BLaER1 treated with 17β-estradiol and CSF1 and Interleukin-3, amounts not matched to agents 10 nM and 100 nM (cell line): Measurements from ENCODE around the gene PPP1CA.

Source experiments
- H3K27ac ChIP-seq, 11 experiments: shearing (Covaris generic); formaldehyde crosslinking; 2 replicates each; pipeline ENCODE4 v1.8.1; 2022
- H3K27me3 ChIP-seq, 11 experiments: shearing (Covaris generic); formaldehyde crosslinking; 2 replicates each; pipeline ENCODE4 v1.8.1; 2022
- H3K36me3 ChIP-seq, 11 experiments: shearing (Covaris generic); formaldehyde crosslinking; 2 replicates each; pipeline ENCODE4 v1.8.1; 2022
- H3K4me1 ChIP-seq, 10 experiments: shearing (Covaris generic); formaldehyde crosslinking; 2 replicates each; pipeline ENCODE4 v1.8.1; 2022
- H3K4me2 ChIP-seq, 11 experiments: shearing (Covaris generic); formaldehyde crosslinking; 2 replicates each; pipeline ENCODE4 v1.8.1; 2022
- H3K4me3 ChIP-seq, 10 experiments: shearing (Covaris generic); formaldehyde crosslinking; 2 replicates each; pipeline ENCODE4 v1.8.1; 2022
- H3K9ac ChIP-seq, 11 experiments: shearing (Covaris generic); formaldehyde crosslinking; 2 replicates each; pipeline ENCODE4 v1.8.1; 2022
- H3K9me3 ChIP-seq, 11 experiments: shearing (Covaris generic); formaldehyde crosslinking; replicated peaks in 1 of 11; 2 replicates each; pipeline ENCODE4 v1.8.1; 2022
- H4K20me1 ChIP-seq, 11 experiments: shearing (Covaris generic); formaldehyde crosslinking; 2 replicates each; pipeline ENCODE4 v1.8.1; 2022
- Cebpa-rat ChIP-seq, 11 experiments: shearing (Covaris generic); IDR thresholded peaks; 2 replicates each; pipeline ENCODE4 v1.8.1; 2022

PPP1CA gene

DNA sequence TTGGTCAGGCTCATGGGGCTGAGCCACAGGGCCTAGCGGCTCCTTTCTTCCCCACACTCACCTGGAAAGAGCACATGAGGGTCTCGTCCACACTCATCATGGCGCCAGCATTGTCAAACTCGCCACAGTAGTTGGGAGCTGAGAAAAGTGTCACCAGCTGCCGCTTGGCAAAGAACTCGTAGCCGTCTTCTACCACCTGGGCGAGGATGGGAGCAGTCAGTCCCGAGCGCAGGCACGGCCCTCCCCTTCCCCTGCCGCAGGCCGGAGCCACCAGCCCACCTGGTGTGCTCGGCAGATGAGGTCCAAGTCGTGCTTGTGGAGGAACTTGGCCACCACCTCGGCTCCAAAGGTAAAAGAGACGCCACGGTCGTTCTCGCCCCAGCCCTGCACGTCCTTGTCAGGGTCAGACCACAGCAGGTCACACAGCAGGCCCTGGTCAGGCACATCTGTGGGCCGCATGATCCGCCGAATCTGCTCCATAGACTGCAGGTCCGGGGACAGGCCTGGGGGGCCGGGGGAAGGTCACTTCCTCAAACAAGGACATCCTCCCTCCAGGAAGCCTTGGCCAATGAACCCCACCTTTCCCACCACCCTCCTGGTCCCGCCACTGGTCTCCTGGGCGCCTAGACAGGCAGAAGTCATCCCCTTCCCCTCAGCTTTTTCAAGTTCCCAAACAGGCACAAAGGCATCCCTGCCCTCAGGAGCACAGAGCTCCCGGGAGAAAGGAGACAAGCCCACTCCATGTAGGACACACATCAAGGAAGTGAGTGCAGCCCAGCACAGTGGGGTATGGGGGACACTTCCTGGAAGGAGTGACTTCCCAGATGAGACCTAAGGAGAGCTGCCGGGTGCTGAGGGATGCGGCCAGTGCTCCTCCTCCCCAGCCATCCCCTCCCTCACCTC is 2.7 kb downstream of the PPP1CA start:
- Histone ChIP-seq H3K27ac (peak overlapping the region in 3 of 11 experiments; percentile 13 to 22 (median 13); a peak in 2 of 22 replicates), H3K4me2 (peak overlapping the region; percentile 93 to 99 (median 97)), H4K20me1 (peaks cover 42 to 74% (median 68%) of the 10 kb centered on the region in 11 experiments; a peak in 21 of 22 replicates), H3K9ac (peak overlapping the region; percentile 94 to 99 (median 97); a peak in 21 of 22 replicates), H3K36me3 (peaks cover 53 to 68% (median 62%) of the 10 kb centered on the region in 11 experiments), H3K4me1 (peaks cover 68 to 80% (median 74%) of the 10 kb centered on the region in 10 experiments), H3K27me3 (no peaks in the 10 kb centered on the region), H3K9me3 (no peaks in the 10 kb centered on the region), H3K4me3 (peak overlapping the region in 8 of 10 experiments; percentile 90 to 99 (median 96); a peak in 12 of 20 replicates)
- TF ChIP-seq Cebpa-rat (IDR thresholded peaks at IDR 0.05) = no peak

DNA sequence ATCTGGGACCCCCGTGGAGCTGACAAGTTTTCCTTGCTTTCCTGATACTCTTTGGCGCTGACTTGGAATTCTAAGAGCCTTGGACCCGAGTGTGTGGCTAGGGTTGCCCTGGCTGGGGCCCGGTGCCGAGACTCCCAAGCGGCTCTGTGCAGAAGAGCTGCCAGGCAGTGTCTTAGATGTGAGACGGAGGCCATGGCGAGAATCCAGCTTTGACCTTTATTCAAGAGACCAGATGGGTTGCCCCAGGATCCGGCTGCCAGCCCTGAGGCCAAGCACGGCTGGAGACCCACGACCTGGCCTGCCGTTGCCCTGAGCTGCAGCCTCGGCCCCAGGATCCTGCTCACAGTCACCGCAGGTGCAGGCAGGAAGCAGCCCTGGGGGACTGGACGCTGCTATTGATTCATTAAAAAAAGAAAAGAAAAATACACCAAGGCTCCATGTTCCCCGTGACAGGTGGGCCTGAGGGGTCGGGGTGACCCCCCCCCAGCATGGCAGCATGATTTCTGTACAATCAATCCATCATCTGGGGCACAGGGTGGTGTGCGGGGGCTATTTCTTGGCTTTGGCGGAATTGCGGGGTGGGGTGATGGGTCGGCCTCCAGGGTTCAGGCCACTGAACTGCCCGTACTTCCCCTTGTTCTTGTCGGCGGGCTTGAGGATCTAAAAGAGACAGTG is 3.5 kb downstream of the PPP1CA start:
- Histone ChIP-seq H3K36me3 (peaks cover 57 to 76% (median 69%) of the 10 kb centered on the region in 11 experiments), H3K4me3 (peak overlapping the region in 1 of 10 experiments; percentile 15; a peak in 2 of 20 replicates), H3K4me2 (peak overlapping the region; percentile 82 to 99 (median 94); a peak in 21 of 22 replicates), H3K9me3 (no peaks in the 10 kb centered on the region), H4K20me1 (peaks cover 42 to 82% (median 70%) of the 10 kb centered on the region in 11 experiments; a peak in 21 of 22 replicates), H3K27ac (0 out of 22 replicates have a peak overlapping the region, but pooled peaks of 1 of the 11 experiments have one; percentile 13), H3K27me3 (no peaks in the 10 kb centered on the region), H3K4me1 (peaks cover 63 to 79% (median 71%) of the 10 kb centered on the region in 10 experiments), H3K9ac (peak overlapping the region in 10 of 11 experiments; percentile 31 to 98 (median 58); a peak in 17 of 22 replicates)
- no peak for TF ChIP-seq Cebpa-rat (IDR thresholded peaks at IDR 0.05)

GRCh38 chr11:67397536-67397935 is 4.1 kb downstream of the PPP1CA start:
- H3K27ac ChIP-seq = peak overlapping the region in 6 of 11 experiments; percentile 20 to 47 (median 33); a peak in 4 of 22 replicates
- peak overlapping the region; percentile 82 to 99 (median 93) for H3K4me2 ChIP-seq
- H4K20me1 ChIP-seq = peaks cover 42 to 88% (median 73%) of the 10 kb centered on the region in 11 experiments; a peak in 21 of 22 replicates
- peak overlapping the region in 4 of 10 experiments; percentile 9 to 50 (median 17); a peak in 4 of 20 replicates for H3K4me3 ChIP-seq
- no peaks in the 10 kb centered on the region for H3K9me3 ChIP-seq
- H3K4me1 ChIP-seq = peaks cover 61 to 79% (median 71%) of the 10 kb centered on the region in 10 experiments
- TF ChIP-seq Cebpa-rat (IDR thresholded peaks at IDR 0.05) = no peak
- H3K36me3 ChIP-seq = peaks cover 57 to 77% (median 69%) of the 10 kb centered on the region in 11 experiments
- H3K27me3 ChIP-seq = no peaks in the 10 kb centered on the region
- H3K9ac ChIP-seq = peak overlapping the region; percentile 25 to 98 (median 56); a peak in 18 of 22 replicates

GRCh38 chr11:67396587-67397389 is 4.9 kb downstream of the PPP1CA start:
- Histone ChIP-seq H3K4me3 (peak overlapping the region in 3 of 10 experiments; percentile 25 to 50 (median 26); a peak in 5 of 20 replicates), H3K27me3 (no peaks in the 10 kb centered on the region), H3K27ac (peak overlapping the region in 10 of 11 experiments; percentile 11 to 59 (median 39); a peak in 14 of 22 replicates), H3K9ac (peak overlapping the region; percentile 31 to 98 (median 57); a peak in 20 of 22 replicates), H4K20me1 (peaks cover 42 to 92% (median 77%) of the 10 kb centered on the region in 11 experiments; a peak in 21 of 22 replicates), H3K4me1 (peaks cover 58 to 76% (median 68%) of the 10 kb centered on the region in 10 experiments), H3K9me3 (no peaks in the 10 kb centered on the region), H3K4me2 (peak overlapping the region; percentile 53 to 99 (median 93)), H3K36me3 (peaks cover 57 to 77% (median 69%) of the 10 kb centered on the region in 11 experiments)
- no peak for TF ChIP-seq Cebpa-rat (IDR thresholded peaks at IDR 0.05)

GRCh38 chr11:67396259-67396581 is 5.4 kb downstream of the PPP1CA start:
- peaks cover 57 to 77% (median 69%) of the 10 kb centered on the region in 11 experiments for H3K36me3 ChIP-seq
- peaks cover 42 to 89% (median 74%) of the 10 kb centered on the region in 11 experiments; a peak in 21 of 22 replicates for H4K20me1 ChIP-seq
- H3K4me2 ChIP-seq = peak overlapping the region in 10 of 11 experiments; percentile 82 to 99 (median 93); a peak in 18 of 22 replicates

DNA sequence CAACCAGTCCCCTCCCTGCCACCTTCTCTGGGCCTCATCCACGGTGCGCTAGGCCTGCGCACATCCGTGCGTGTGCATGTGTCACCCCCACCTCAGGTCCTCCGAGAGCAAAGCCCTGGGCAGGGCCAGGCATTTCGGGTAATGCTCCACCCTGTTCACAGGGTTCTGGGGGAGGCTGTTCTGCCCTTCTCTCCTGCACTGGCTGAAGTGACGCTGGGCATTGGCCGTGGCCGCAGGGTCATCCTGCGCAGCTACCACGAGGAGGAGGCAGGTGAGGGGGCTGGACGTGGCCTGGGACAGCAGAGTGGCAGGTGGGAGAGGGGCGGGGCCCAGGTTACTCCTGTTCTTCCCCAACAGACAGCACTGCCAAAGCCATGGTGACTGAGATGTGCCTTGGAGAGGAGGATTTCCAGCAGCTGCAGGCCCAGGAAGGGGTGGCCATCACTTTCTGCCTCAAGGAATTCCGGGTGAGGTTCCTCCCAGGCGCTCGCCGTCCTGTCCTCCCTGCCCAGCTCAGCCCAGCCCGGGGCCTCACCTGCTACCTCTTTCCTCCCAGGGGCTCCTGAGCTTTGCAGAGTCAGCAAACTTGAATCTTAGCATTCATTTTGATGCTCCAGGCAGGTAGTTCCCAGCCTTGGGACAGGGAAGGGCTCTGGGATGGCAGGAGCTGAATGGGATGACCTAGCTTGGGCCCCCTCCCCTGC is 6.0 kb downstream of the PPP1CA start:
- TF ChIP-seq Cebpa-rat (IDR thresholded peaks at IDR 0.05) = no peak
- peak overlapping the region in 1 of 11 experiments; percentile 31; a peak in 1 of 22 replicates for H3K27ac ChIP-seq
- H3K36me3 ChIP-seq = peaks cover 57 to 77% (median 69%) of the 10 kb centered on the region in 11 experiments
- H3K4me3 ChIP-seq = no peak overlapping the region
- H4K20me1 ChIP-seq = peaks cover 42 to 84% (median 69%) of the 10 kb centered on the region in 11 experiments; a peak in 21 of 22 replicates
- H3K27me3 ChIP-seq = no peaks in the 10 kb centered on the region
- H3K9ac ChIP-seq = peak overlapping the region in 5 of 11 experiments; percentile 27 to 68 (median 60); a peak in 9 of 22 replicates
- no peaks in the 10 kb centered on the region for H3K9me3 ChIP-seq
- H3K4me1 ChIP-seq = peaks cover 60 to 79% (median 69%) of the 10 kb centered on the region in 10 experiments
- H3K4me2 ChIP-seq = peak overlapping the region in 5 of 11 experiments; percentile 82 to 93 (median 90); a peak in 7 of 22 replicates

More at GRCh38 chr11:67396259-67396581, 5.4 kb downstream of the PPP1CA start:
- Histone ChIP-seq H3K9me3 (no peaks in the 10 kb centered on the region), H3K27me3 (no peaks in the 10 kb centered on the region), H3K4me3 (no peak overlapping the region; a peak in 2 of 20 replicates), H3K27ac (peak overlapping the region in 5 of 11 experiments; percentile 26 to 59 (median 34); a peak in 4 of 22 replicates), H3K4me1 (peaks cover 58 to 77% (median 69%) of the 10 kb centered on the region in 10 experiments), H3K9ac (peak overlapping the region in 8 of 11 experiments; percentile 52 to 97 (median 58); a peak in 13 of 22 replicates)
- TF ChIP-seq Cebpa-rat (IDR thresholded peaks at IDR 0.05) = no peak

DNA sequence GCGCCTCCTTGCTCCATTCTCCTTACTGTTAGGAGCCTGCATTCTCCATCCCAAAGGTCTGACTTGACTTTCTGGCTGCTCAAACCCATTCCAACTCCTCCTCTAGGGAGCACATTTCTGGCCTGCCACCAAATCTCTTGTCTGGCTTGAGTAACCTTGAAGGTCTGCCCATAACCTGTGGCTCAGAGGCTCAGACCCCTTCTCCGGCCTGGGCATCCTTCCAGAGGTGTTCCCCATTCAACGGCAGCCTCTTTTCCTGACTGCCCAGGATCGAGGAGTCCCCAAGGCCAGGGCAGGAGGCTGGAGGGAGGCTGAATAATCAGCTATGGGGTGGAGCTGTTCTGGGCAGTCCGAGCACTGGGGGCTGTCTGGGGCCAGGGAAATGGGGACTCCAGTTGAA is 7.7 kb downstream of the PPP1CA start:
- Histone ChIP-seq H3K27me3 (no peaks in the 10 kb centered on the region), H3K27ac (no peak overlapping the region), H4K20me1 (peaks cover 25 to 66% (median 52%) of the 10 kb centered on the region in 11 experiments; a peak in 21 of 22 replicates), H3K4me3 (no peak overlapping the region; a peak in 1 of 20 replicates), H3K4me1 (peaks cover 56 to 78% (median 69%) of the 10 kb centered on the region in 10 experiments), H3K9me3 (no peaks in the 10 kb centered on the region), H3K36me3 (peaks cover 41 to 60% (median 54%) of the 10 kb centered on the region in 11 experiments), H3K9ac (peak overlapping the region in 6 of 11 experiments; percentile 29 to 54 (median 38); a peak in 9 of 22 replicates), H3K4me2 (peak overlapping the region in 3 of 11 experiments; percentile 19 to 99 (median 49); a peak in 4 of 22 replicates)
- no peak for TF ChIP-seq Cebpa-rat (IDR thresholded peaks at IDR 0.05)
